Effector memory CD4-positive, alpha-beta T cell (primary cell): ENCODE results near the gene MYO15B.

Experiments used
- DNase-seq, 3 donors: peaks; one replicate each; pipeline ENCODE4 v3.0.0-alpha.2; 2020
- H3K27ac ChIP-seq: 2 replicates; pipeline ENCODE4 v1.7.0; 2013; ENCODE audit warnings: mild to moderate bottlenecking, low read length, moderate library complexity; ENCODE audit not compliant: insufficient read depth, poor library complexity, severe bottlenecking
- H3K27me3 ChIP-seq: replicated peaks from 2 replicates; pipeline ENCODE4 v1.7.0; 2013; ENCODE audit warnings: mild to moderate bottlenecking, low read length; ENCODE audit not compliant: insufficient read depth, control insufficient read depth, poor library complexity, severe bottlenecking
- H3K36me3 ChIP-seq: 2 replicates; pipeline ENCODE4 v1.7.0; 2013; ENCODE audit warnings: mild to moderate bottlenecking, low read length, moderate library complexity; ENCODE audit not compliant: control insufficient read depth, insufficient read depth
- H3K4me1 ChIP-seq: 2 replicates; pipeline ENCODE4 v1.7.0; 2013; ENCODE audit warnings: low read length, mild to moderate bottlenecking; ENCODE audit not compliant: control insufficient read depth, insufficient read depth, poor library complexity, severe bottlenecking
- H3K4me3 ChIP-seq: 2 replicates; pipeline ENCODE4 v1.7.0; 2013; ENCODE audit warnings: low read length, low read depth, mild to moderate bottlenecking; ENCODE audit not compliant: insufficient read depth, poor library complexity, severe bottlenecking
- H3K9me3 ChIP-seq: 2 replicates; pipeline ENCODE4 v1.7.0; 2013; ENCODE audit warnings: mild to moderate bottlenecking, low read length, moderate library complexity; ENCODE audit not compliant: control insufficient read depth

Gene MYO15B

GRCh38 chr17:75601057-75601987 is 13.7 kb downstream of the MYO15B start:
- DNase-seq: peak; percentile 28 to 49 (median 38)

GRCh38 chr17:75602644-75603043 is 15.0 kb downstream of the MYO15B start:
- Histone ChIP-seq H3K4me1 (no peaks in the 10 kb centered on the region), H3K4me3 (no peak overlapping the region), H3K9me3 (no peaks in the 10 kb centered on the region), H3K27ac (no peak overlapping the region), H3K27me3 (no peaks in the 10 kb centered on the region), H3K36me3 (no peaks in the 10 kb centered on the region)
- DNase-seq: no peak

More at GRCh38 chr17:75601057-75601987, 13.7 kb downstream of the MYO15B start:
- Histone ChIP-seq H3K9me3 (no peaks in the 10 kb centered on the region), H3K27ac (no peak overlapping the region), H3K4me3 (no peak overlapping the region), H3K27me3 (no peaks in the 10 kb centered on the region), H3K4me1 (no peaks in the 10 kb centered on the region), H3K36me3 (no peaks in the 10 kb centered on the region)

GRCh38 chr17:75603123-75603522 is 15.5 kb downstream of the MYO15B start:
- no peaks in the 10 kb centered on the region for H3K36me3 ChIP-seq
- no peaks in the 10 kb centered on the region for H3K27me3 ChIP-seq
- H3K4me3 ChIP-seq: no peak overlapping the region
- H3K27ac ChIP-seq: no peak overlapping the region
- no peak for DNase-seq
- H3K9me3 ChIP-seq: no peaks in the 10 kb centered on the region
- no peaks in the 10 kb centered on the region for H3K4me1 ChIP-seq

GRCh38 chr17:75604034-75604695 is 16.6 kb downstream of the MYO15B start:
- Histone ChIP-seq H3K36me3 (no peaks in the 10 kb centered on the region), H3K27ac (no peak overlapping the region), H3K4me1 (no peaks in the 10 kb centered on the region), H3K27me3 (no peaks in the 10 kb centered on the region), H3K9me3 (no peaks in the 10 kb centered on the region), H3K4me3 (no peak overlapping the region)
- DNase-seq: no peak

- no peak for DNase-seq
- Histone ChIP-seq H3K36me3 (no peaks in the 10 kb centered on the region), H3K27me3 (no peaks in the 10 kb centered on the region), H3K4me1 (no peaks in the 10 kb centered on the region), H3K27ac (no peak overlapping the region), H3K9me3 (no peaks in the 10 kb centered on the region), H3K4me3 (no peak overlapping the region)
These were observed 18.2 kb downstream of the MYO15B start for GRCh38 chr17:75605790-75606189.

- no peaks in the 10 kb centered on the region for H3K27me3 ChIP-seq
- DNase-seq: no peak
These were observed 19.5 kb downstream of the MYO15B start for GRCh38 chr17:75607086-75607485.

GRCh38 chr17:75610103-75610984 is 22.7 kb downstream of the MYO15B start:
- Histone ChIP-seq H3K9me3 (no peaks in the 10 kb centered on the region), H3K4me3 (no peak overlapping the region), H3K27ac (no peak overlapping the region), H3K4me1 (no peaks in the 10 kb centered on the region), H3K27me3 (no peaks in the 10 kb centered on the region), H3K36me3 (no peaks in the 10 kb centered on the region)
- DNase-seq: no peak

More at GRCh38 chr17:75607086-75607485, 19.5 kb downstream of the MYO15B start:
- H3K27ac ChIP-seq: no peak overlapping the region
- no peak overlapping the region for H3K4me3 ChIP-seq
- H3K36me3 ChIP-seq: no peaks in the 10 kb centered on the region
- H3K9me3 ChIP-seq: no peaks in the 10 kb centered on the region
- H3K4me1 ChIP-seq: no peaks in the 10 kb centered on the region

- Histone ChIP-seq H3K4me3 (no peak overlapping the region), H3K27me3 (no peaks in the 10 kb centered on the region), H3K27ac (no peak overlapping the region), H3K4me1 (no peaks in the 10 kb centered on the region), H3K36me3 (no peaks in the 10 kb centered on the region), H3K9me3 (no peaks in the 10 kb centered on the region)
- DNase-seq: no peak
These were observed 24.3 kb downstream of the MYO15B start for GRCh38 chr17:75611851-75612429.

- Histone ChIP-seq H3K9me3 (no peaks in the 10 kb centered on the region), H3K4me3 (no peak overlapping the region), H3K27me3 (no peaks in the 10 kb centered on the region), H3K4me1 (no peaks in the 10 kb centered on the region), H3K36me3 (no peaks in the 10 kb centered on the region), H3K27ac (no peak overlapping the region)
- no peak for DNase-seq
These were observed 25.5 kb downstream of the MYO15B start for GRCh38 chr17:75612906-75613626.
